Stimulated activated CD8-positive, alpha-beta memory T cell treated with anti-CD3 and anti-CD28 coated beads, Interleukin-12 subunit alpha, Interleukin-12 subunit beta, amount 100 ng/mL, for 24 hours (primary cell): ENCODE measurements around the gene GUF1.

ENCODE experiments used
- DNase-seq: peaks from one replicate; pipeline ENCODE4 v3.0.0-alpha.2; 2020; ENCODE audit errors: extremely low read depth

Gene GUF1

GRCh38 chr4:44678094-44679041 lies at the start of gene GUF1:
GUF1 (plus strand) TSS chr4:44678420; CDS start chr4:44678623, 203 bp downstream.
- DNase-seq: peak; percentile 74

- DNase-seq: no peak
Observed at GRCh38 chr4:44629280-44629866, 48.8 kb upstream of the GUF1 start.

- no peak for DNase-seq
Observed at GRCh38 chr4:44632089-44632488, 46.1 kb upstream of the GUF1 start.

- DNase-seq: no peak
Observed at GRCh38 chr4:44632733-44633132, 45.5 kb upstream of the GUF1 start.

- DNase-seq: no peak
Observed at GRCh38 chr4:44638091-44638490, 40.1 kb upstream of the GUF1 start.

- DNase-seq: no peak
Observed at GRCh38 chr4:44646151-44646550, 32.1 kb upstream of the GUF1 start.

- DNase-seq: no peak
Observed at GRCh38 chr4:44651425-44651824, 26.8 kb upstream of the GUF1 start, which contains the start of gene YIPF7. YIPF7 (minus strand) TSS chr4:44651625; CDS start chr4:44650100, 1,525 bp downstream.

GRCh38 chr4:44652002-44652401 lies 26.2 kb upstream of the GUF1 start:
- no peak for DNase-seq

- DNase-seq: no peak
Observed at GRCh38 chr4:44660396-44660795, 17.8 kb upstream of the GUF1 start.

GRCh38 chr4:44661940-44662622 lies 16.1 kb upstream of the GUF1 start:
- no peak for DNase-seq

GRCh38 chr4:44662623-44663005 lies 15.6 kb upstream of the GUF1 start:
- DNase-seq: no peak

GRCh38 chr4:44663539-44664263 lies 14.5 kb upstream of the GUF1 start:
- DNase-seq: no peak

- no peak for DNase-seq
Observed at GRCh38 chr4:44668526-44668925, 9.7 kb upstream of the GUF1 start.

GRCh38 chr4:44670506-44671199 lies 7.6 kb upstream of the GUF1 start:
- no peak for DNase-seq

GRCh38 chr4:44671636-44672035 lies 6.6 kb upstream of the GUF1 start:
- DNase-seq: no peak

- DNase-seq: no peak
Observed at GRCh38 chr4:44674471-44674870, 3.7 kb upstream of the GUF1 start.

GRCh38 chr4:44675366-44675765 lies 2.9 kb upstream of the GUF1 start:
- no peak for DNase-seq

GRCh38 chr4:44679060-44679459 lies 840 bp downstream of the GUF1 start:
- DNase-seq: no peak

- no peak for DNase-seq
Observed at GRCh38 chr4:44684648-44685047, 6.4 kb downstream of the GUF1 start.

GRCh38 chr4:44700427-44700826 lies 22.2 kb downstream of the GUF1 start:
- no peak for DNase-seq

GRCh38 chr4:44701037-44701436 lies 22.8 kb downstream of the GUF1 start:
- no peak for DNase-seq
